C4-2B (cell line): Measurements from ENCODE around the gene NRP1.

Experiments
- H3K27ac ChIP-seq: fragments of 450-650 bp; 2 replicates; pipeline ENCODE4 v1.5.1; 2017
- CTCF ChIP-seq: fragments of 450-650 bp; conservative IDR thresholded peaks from 2 replicates; pipeline ENCODE4 v1.5.1; 2017; ENCODE audit warnings: mild to moderate bottlenecking
- ZFX ChIP-seq: fragments of 450-650 bp; IDR thresholded peaks from 2 replicates; pipeline ENCODE4 v1.6.1; 2017

Gene NRP1

DNA sequence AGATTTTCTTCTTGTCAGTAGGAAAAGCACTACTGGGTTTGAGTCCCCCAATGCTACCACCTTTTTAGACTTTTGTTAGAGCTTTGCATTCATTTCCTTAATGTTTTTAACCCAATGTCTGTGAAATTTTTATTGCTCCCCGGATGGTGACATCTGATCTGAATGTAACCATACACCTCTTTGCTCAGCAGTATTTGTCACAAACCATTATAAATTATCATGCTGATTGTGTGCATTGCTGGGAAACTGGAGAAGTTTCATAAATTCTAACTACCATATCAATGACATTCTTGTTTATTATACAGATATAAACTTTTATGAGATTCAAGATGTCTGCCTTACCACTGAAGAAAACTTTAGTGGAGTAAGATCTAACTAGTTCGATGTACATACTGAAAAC lies 8.5 kb downstream of the NRP1 start:
- H3K27ac ChIP-seq: no peak overlapping the region
- TF ChIP-seq CTCF (no peak), ZFX (no peak)

DNA sequence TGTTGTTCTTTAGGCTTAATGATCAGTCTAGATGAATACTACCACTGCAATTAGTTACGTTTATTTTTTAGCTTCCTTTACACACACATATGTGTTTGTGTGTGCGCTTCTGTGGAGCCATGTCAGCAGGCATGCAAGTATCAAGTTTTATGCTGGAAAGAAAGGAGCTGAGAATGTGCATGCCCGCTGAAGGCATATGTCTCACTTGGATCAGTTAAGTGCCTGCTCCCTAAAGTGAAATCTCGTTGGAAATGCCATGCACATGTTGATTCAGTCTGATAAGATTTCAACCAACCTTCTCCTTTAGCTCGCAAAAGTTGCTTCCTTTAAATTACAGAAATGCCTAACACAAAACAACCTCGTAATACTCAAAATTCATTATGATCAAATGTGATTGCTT lies 10.7 kb downstream of the NRP1 start:
- no peak overlapping the region; the same call in 1 of the 2 replicates for H3K27ac ChIP-seq
- no peak for TF ChIP-seq CTCF
- TF ChIP-seq ZFX: no peak

DNA sequence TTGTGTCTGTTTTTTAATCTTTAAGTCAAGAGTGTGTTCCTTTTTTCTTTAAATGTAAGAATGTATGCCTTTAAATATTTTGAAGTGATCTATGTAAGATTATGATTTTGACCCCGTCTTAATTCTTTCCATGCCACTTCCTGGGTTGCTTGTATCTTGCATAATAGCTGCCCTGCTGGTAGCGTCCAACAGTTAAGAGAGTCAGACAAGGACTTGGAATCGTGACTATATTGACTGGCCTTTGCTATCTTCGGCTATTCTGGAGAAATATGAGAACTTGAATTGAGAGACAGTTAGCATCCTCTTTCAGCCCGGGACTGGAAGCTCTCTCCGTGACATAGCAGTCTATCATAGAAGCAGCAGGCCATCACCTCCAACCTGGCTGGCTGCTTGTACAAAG lies 13.0 kb downstream of the NRP1 start:
- TF ChIP-seq CTCF (no peak), ZFX (no peak)
- H3K27ac ChIP-seq: no peak overlapping the region

DNA sequence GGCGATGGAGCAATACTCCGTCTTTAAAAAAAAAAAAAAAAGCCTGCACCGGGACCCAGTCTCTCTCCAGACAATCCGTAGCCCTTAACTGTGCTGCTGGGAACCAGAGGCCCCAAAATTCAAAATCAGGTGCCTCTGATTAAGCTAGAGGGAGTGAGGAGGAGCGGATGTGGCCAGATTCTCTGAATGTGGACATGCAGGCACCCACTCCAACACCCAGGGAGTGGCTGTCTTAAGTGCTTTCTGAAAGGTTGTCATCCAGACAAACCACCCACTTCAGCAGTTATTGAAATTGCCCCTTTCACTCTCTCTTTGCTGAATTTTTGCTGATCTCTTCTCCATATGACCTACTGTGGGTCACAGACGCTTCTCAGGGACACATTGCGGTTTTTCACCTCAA lies 14.2 kb downstream of the NRP1 start:
- TF ChIP-seq ZFX (no peak), CTCF (no peak)

GRCh38 chr10:33315891-33316290 lies 18.6 kb downstream of the NRP1 start:
- H3K27ac ChIP-seq: no peak overlapping the region; the same call in 1 of the 2 replicates
- TF ChIP-seq ZFX (no peak), CTCF (no peak)

More for the DNA sequence above, 14.2 kb downstream of the NRP1 start:
- no peak overlapping the region for H3K27ac ChIP-seq

DNA sequence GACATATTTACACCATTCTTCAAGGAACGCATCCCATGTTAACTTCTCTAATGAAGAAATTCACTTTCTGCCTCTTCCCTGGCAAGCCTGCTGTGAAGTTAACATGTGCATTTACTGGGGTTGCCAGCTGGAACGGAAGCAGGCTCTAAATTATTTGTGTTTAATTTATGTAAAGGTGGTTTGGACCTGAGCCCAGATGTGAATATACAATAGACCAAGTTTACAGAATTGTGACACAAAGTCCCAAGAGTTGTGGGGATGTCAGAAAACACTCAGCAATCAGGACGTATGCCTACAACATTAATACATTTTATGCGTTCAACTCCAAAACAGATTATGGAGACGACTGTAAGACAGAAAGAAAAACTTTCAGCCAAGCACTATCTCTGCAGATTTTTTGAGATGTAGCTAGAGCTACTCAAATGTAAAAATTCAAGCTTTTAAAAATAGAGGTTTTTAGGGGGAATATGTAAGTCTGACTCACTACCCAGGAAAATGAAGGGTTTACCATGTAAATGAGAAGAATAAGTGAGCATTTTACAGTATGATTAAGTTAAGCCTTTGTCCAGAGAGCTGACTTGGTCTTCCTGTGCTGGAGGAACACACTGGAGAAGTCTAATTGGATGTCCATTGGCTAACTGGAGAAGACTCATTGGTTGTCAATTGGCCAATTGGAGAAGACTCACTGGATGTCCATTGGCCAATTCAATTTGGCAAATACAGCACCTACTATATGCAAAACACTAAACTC lies 19.5 kb downstream of the NRP1 start:
- peak overlapping the region; percentile 19; the same call in 1 of the 2 replicates for H3K27ac ChIP-seq
- TF ChIP-seq ZFX: no peak
- TF ChIP-seq CTCF: no peak

GRCh38 chr10:33311640-33312039 lies 22.8 kb downstream of the NRP1 start:
- no peak for TF ChIP-seq ZFX
- TF ChIP-seq CTCF: no peak
- H3K27ac ChIP-seq: no peak overlapping the region
